GM21619 (cell line): ENCODE results near the gene MAJIN.
A peak's percentile ranks its signal among the peaks of the same experiment; 100 is the strongest.
"Not testable (repeated sequence)": the region's sequence is repeated elsewhere in the genome, so short reads cannot be mapped to it uniquely, and the experiment has no call there.

ENCODE experiments used
- ATAC-seq: cut with Tn5 transposase; IDR thresholded peaks from one replicate; pipeline ENCODE4 v1.9.1; 2021; ENCODE audit not compliant: unreplicated experiment

MAJIN gene

GRCh38 chr11:64971421-64972233 is at the start of gene MAJIN:
MAJIN (minus strand) TSS chr11:64972108; CDS start chr11:64959405, 12,703 bp downstream.
- ATAC-seq = no peak

GRCh38 chr11:65021509-65021908 is 49.6 kb upstream of the MAJIN start:
- no peak for ATAC-seq

GRCh38 chr11:65021003-65021402 is 49.1 kb upstream of the MAJIN start:
- no peak for ATAC-seq

- no peak for ATAC-seq
Observed at GRCh38 chr11:65019824-65020223, 47.9 kb upstream of the MAJIN start.

DNA sequence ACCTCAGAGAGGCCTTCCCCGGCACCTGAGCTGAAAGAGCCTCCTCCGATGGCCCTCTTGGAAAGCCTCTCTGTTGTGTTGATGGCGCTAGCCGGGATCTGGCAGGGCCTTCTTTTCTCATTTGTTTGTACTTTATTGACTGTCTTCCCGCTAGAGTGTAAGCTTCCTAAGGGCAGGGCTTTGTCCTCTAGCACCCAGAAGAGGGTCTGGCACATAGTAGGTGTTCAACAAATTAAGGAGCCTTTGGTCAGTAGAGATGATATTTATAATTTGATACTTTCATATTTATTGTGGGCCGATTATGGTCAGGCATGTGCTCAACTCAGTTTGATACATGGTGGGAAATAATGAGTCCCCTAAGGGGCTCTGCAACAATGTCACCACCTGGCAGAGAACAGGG is 46.0 kb upstream of the MAJIN start:
- ATAC-seq = no peak

GRCh38 chr11:65016705-65017104 is 44.8 kb upstream of the MAJIN start:
- no peak for ATAC-seq

DNA sequence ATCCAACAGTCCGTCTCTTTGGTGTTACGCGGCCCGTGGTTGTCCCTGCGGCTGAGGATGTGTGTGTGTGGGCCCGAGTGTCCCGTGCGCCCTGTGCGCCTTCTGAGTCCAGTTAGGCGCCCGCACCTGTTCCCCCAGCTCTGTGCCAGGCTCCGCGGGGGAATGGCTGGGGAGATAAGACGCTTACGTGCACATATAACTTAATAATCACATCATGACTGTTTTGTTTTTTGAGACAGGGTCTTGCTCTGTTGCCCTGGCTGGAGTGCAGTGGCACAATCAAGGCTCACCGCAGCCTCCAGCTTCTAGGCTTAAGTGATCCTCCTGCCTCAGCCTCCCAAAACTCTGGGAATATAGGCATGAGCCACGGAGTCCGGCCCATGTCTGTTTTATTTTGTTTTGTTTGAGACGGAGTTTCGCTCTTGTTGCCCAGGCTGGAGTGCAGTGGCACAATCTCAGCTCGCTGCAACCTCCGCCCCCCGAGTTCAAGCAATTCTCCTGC is 42.9 kb upstream of the MAJIN start:
- no peak for ATAC-seq

DNA sequence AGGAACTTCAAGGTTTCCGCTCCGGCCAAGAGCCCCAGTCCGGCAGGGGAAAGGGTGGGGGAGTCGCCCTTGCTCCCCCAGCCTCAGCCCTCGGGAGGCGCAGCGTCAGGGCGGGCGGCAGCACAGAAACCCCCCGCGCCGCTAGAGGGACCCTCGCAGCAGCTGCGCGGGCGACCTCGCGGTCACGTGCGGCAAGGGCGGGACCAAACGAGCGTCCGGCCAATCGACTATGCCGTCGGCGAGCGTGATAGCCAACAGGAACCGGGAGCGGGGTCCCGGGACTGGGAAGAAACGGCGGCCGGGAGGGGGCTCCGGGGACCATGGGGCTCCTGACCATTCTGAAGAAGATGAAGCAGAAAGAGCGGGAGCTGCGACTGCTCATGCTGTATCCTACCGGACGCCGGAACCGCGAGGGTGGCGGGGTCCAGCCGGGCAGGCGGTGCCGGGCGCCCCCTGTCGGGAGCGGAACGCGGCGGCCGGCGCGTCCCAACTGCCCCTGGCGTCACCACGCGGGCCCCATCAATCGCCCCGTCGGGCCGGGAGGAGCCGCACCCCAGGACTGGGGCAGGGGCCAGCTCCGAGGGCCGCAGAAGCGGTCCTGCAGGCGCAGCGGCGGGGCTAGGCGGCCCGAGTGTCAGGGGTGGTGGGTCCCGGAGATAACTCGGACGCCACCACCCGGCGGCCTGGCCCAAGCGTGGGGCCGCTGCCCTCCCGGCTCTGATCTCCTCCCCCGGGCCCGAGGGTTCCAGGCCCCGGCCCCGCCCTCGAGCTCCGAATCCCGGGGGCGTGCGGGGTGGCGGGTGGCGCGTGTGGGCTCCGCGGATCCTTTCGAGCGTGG is 42.2 kb upstream of the MAJIN start, which contains the start of gene ARL2:
ARL2 (plus strand) TSS at position 273 of the 838 bp plus-strand sequence; CDS start at position 321, 48 bp downstream.
- peak; percentile 67 for ATAC-seq

- ATAC-seq = peak; percentile 61
Observed at GRCh38 chr11:65013130-65013887, 41.4 kb upstream of the MAJIN start.

DNA sequence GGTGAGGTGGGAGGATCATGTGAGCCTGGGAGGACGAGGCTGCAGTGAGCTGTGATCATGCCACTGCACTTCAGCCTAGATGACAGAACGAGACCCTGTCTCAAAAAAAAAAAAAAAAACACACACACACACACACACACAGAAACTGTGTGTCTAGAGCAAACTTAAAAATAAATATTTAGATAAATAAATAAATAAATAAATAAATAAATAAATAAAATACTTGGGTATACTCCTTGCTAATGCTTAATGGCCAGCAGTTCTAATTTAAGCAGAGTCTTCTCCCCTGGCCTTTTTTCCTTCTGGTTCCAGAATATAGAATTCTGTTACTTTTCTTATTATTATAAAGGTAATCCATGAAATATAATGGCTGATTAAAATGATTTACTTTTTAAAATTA is 37.0 kb upstream of the MAJIN start:
- no peak for ATAC-seq

DNA sequence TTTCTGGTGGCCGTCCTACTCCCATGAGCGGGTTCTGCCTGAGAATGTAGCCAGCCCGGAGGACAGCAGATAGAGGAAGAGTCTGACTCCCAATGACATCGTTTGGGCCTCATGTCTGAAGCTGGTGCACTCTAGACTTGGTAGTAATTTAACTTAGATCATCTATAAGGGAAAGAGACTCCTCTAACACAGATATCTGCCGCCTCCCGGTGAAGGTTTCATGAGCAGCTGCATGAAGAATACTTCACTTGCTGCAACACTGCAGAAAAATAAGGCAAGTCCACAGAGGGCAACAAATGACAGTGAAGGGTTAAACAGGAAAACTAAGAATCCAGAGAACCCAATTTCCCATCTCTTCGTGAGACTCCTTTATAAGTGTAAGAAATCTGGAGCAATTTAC is 36.1 kb upstream of the MAJIN start:
- no peak for ATAC-seq

GRCh38 chr11:65003968-65004367 is 32.1 kb upstream of the MAJIN start:
- not testable (repeated sequence) for ATAC-seq

- no peak for ATAC-seq
Observed at GRCh38 chr11:65003282-65003681, 31.4 kb upstream of the MAJIN start.

DNA sequence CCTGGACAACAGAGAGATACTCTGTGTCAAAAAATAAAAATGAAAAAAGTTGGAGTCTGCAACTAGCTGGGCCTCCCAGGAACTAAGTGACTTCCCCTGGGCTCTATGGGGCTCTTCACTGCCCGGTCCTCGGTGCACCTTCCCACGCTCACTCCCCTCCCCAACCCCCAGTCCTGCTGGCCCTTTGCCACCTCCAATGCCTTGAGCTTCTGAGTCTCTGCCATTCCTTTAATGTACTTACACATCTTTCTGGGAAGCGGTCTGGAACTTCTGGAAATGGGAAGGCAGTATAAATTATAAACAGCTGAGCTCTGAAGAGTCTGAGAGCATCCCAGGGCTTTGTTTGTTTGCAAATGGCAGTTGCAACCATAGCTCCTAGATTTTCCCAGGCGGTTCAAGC is 30.8 kb upstream of the MAJIN start:
- no peak for ATAC-seq

DNA sequence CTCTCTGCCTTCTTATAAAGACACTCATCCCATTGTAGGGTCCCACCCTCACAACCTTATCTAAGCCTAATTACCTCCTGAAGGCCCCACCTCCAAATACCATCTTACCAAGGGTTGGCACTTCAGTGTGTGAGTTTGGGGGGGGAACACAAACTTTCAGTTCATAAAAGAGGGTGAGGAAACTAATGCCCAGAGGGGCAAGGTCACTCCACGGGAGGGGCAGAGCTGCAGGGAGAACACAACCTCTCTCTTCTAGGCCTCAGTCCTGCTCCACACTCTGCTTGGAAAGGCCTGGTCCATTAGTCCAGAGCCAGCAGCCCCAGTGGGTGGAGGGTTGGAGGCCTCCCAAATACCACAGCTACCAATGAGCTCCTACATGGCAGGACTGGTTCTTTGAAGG is 27.6 kb upstream of the MAJIN start:
- no peak for ATAC-seq

GRCh38 chr11:64998690-64999431 is 27.0 kb upstream of the MAJIN start:
- no peak for ATAC-seq

- no peak for ATAC-seq
Observed at GRCh38 chr11:64998141-64998540, 26.2 kb upstream of the MAJIN start.

DNA sequence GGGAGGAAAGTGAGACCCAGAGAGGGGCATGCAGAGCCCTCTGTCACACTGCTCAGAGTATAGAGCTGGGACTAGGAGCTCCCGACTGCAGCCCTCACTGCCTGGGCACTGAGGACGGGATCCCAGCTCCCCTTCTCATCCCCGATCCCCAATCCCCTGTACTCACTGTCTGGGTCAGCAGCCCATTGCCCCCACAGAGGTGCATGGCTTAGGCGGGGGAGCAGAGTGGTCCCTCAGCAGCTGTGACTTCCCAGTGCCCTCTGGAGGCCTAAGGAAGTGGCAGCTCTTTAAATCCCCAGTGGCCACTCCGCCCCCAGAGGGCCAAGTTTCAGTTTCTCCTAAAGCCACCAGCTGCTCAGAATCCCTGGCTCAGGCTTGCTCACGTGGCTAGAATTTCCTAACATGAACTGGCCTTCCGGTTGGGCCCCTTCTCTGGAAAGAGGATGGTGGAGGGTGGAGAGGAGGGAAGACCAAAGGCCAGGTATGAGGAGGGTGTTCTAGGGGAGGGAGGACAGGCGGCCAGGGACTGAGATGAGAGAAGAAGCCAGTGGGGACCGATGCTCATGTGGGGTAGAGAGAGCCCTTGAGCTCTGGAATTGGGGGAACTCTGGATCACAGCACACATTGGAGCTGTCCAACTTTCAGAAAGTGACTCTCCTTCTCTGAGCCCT is 24.9 kb upstream of the MAJIN start, which contains the start of gene BATF2:
BATF2 (minus strand) TSS at position 262 of the 671 bp plus-strand sequence; CDS start at position 205, 57 bp downstream.
- ATAC-seq = no peak

DNA sequence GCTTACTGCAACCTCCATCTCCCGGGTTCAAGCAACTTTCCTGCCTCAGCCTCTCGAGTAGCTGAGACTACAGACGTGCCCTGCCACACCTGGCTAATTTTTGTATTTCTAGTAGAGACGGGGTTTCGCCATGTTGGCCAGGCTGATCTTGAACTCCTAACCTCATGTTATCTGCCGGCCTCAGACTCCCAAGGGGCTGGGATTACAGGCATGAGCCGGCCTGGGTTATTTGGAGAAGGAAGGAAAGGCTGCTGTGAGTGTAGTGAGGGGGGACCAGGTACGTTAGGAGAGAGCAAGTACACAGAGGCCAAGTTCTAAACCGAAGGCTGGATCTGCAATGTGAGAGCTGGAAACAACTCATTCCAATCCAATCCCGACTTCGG is 24.4 kb upstream of the MAJIN start:
- no peak for ATAC-seq

GRCh38 chr11:64994318-64994717 is 22.4 kb upstream of the MAJIN start:
- ATAC-seq = no peak
